Liver (tissue), 9 donors: ENCODE measurements around the gene DBI. TPM values are rescaled to one million over a fixed set of nuclear protein-coding genes. Genes with fewer than 3 reads are reported as not detected.

Experiments
- DNase-seq: peaks from one replicate; pipeline ENCODE4 v3.0.0-alpha.2; 2017; ENCODE audit warnings: low spot score
- H3K27ac ChIP-seq, 2 donors: one replicate each; pipeline ENCODE4 v1.7.0; 2013; ENCODE audit warnings: inconsistent platforms in 2 of 2, low read length in 2 of 2, control low read depth in 1 of 2, low read depth in 1 of 2, mild to moderate bottlenecking in 1 of 2
- H3K27me3 ChIP-seq, 4 donors: one replicate each; pipeline versions ENCODE4 v1.6.1 to v1.7.0; 2013; ENCODE audit warnings: low read length in 3 of 4, inconsistent platforms in 1 of 4, mild to moderate bottlenecking in 1 of 4, moderate library complexity in 1 of 4; ENCODE audit not compliant: control insufficient read depth in 4 of 4, insufficient read depth in 4 of 4
- H3K36me3 ChIP-seq, 4 donors: one replicate each; pipeline versions ENCODE4 v1.6.1 to v1.7.0; 2013; ENCODE audit warnings: low read length in 3 of 4, mild to moderate bottlenecking in 3 of 4, low read depth in 1 of 4, moderate library complexity in 1 of 4; ENCODE audit not compliant: control insufficient read depth in 4 of 4, insufficient read depth in 3 of 4
- H3K4me1 ChIP-seq, 4 donors: one replicate each; pipeline versions ENCODE4 v1.6.1 to v1.7.0; 2013; ENCODE audit warnings: low read length in 3 of 4, mild to moderate bottlenecking in 3 of 4, moderate library complexity in 1 of 4; ENCODE audit not compliant: control insufficient read depth in 4 of 4, insufficient read depth in 4 of 4
- H3K4me3 ChIP-seq, 3 donors: one replicate each; pipeline versions ENCODE4 v1.6.1 to v1.7.0; 2013; ENCODE audit warnings: low read length in 3 of 3, control low read depth in 1 of 3, low read depth in 1 of 3, mild to moderate bottlenecking in 1 of 3
- H3K9ac ChIP-seq, 2 donors: one replicate each; pipeline ENCODE4 v1.7.0; 2013; ENCODE audit warnings: low read length in 2 of 2, mild to moderate bottlenecking in 2 of 2, moderate library complexity in 2 of 2, control low read depth in 1 of 2, low read depth in 1 of 2
- H3K9me3 ChIP-seq, 4 donors: one replicate each; pipeline versions ENCODE4 v1.6.1 to v1.7.0; 2013; ENCODE audit warnings: low read length in 3 of 4; ENCODE audit not compliant: control insufficient read depth in 4 of 4
- EGR1 ChIP-seq, 2 donors: IDR thresholded peaks; 2 replicates each; pipeline ENCODE4 v1.6.1; 2016 to 2018; ENCODE audit warnings: antibody characterized with exemption in 2 of 2, low read depth in 2 of 2
- FOXA2 ChIP-seq: IDR thresholded peaks from 2 replicates; pipeline ENCODE4 v1.6.1; 2016; ENCODE audit warnings: antibody characterized with exemption
- GABPA ChIP-seq, 2 donors: IDR thresholded peaks in 1 of 2; conservative IDR thresholded peaks in 1 of 2; 2 replicates each; pipeline ENCODE4 v1.6.1; 2016; ENCODE audit warnings: antibody characterized with exemption in 2 of 2, mild to moderate bottlenecking in 1 of 2, moderate library complexity in 1 of 2
- HNF4A ChIP-seq, 2 donors: conservative IDR thresholded peaks; 2 replicates each; pipeline ENCODE4 v1.6.1; 2016; ENCODE audit warnings: antibody characterized with exemption in 2 of 2, mild to moderate bottlenecking in 2 of 2
- HNF4G ChIP-seq: IDR thresholded peaks from 2 replicates; pipeline ENCODE4 v1.6.1; 2016; ENCODE audit warnings: antibody characterized with exemption
- RAD21 ChIP-seq, 2 donors: IDR thresholded peaks; 2 replicates each; pipeline ENCODE4 v1.6.1; 2016; ENCODE audit warnings: antibody characterized with exemption in 2 of 2, mild to moderate bottlenecking in 2 of 2
- RXRA ChIP-seq, 2 donors: IDR thresholded peaks; 2 replicates each; pipeline ENCODE4 v1.6.1; 2017 to 2018; ENCODE audit warnings: antibody characterized with exemption in 2 of 2, mild to moderate bottlenecking in 1 of 2
- SP1 ChIP-seq: IDR thresholded peaks from 2 replicates; pipeline ENCODE4 v1.6.1; 2018; ENCODE audit warnings: antibody characterized with exemption, mild to moderate bottlenecking
- TAF1 ChIP-seq: conservative IDR thresholded peaks from 2 replicates; pipeline ENCODE4 v1.6.1; 2016; ENCODE audit warnings: antibody characterized with exemption, mild to moderate bottlenecking
- YY1 ChIP-seq: IDR thresholded peaks from 2 replicates; pipeline ENCODE4 v1.6.1; 2016; ENCODE audit warnings: antibody characterized with exemption, mild to moderate bottlenecking
- WGBS: extraction: QIAGEN DNeasy Blood & Tissue Kit; methylation state at CpG from one replicate; pipeline ENCODE4 v1.1.7; 2013; 5-methylcytosine and 5-hydroxymethylcytosine counted together
- polyA plus RNA-seq, 2 donors: library from polyadenylated mRNA; stranded (reverse) in 1 of 2; unstranded in 1 of 2; fragments of 200-250 nt in 1 of 2; fragments of >200 nt in 1 of 2; fragmentation: Nextera tagmentation in 1 of 2; extraction: Ambion mirVana in 1 of 2; gene quantifications; one replicate each; pipeline versions ENCODE4 v1.2.1 to v1.2.3, GENCODE V29; 2013 to 2015
- total RNA-seq, 2 donors: library from RNA; depleted of rRNA; stranded (reverse); fragments of >200 nt; gene quantifications; one replicate each; pipeline ENCODE4 v1.2.3, GENCODE V29; 2014
- TF ChIP-seq, protein P1 (sequence below): IDR thresholded peaks from 2 replicates; pipeline ENCODE4 v1.6.1; 2016; ENCODE audit warnings: antibody characterized with exemption
- TF ChIP-seq, protein P2 (sequence below): fragments of 150-350 bp; IDR thresholded peaks from 2 replicates; pipeline ENCODE4 v1.5.1; 2017; ENCODE audit warnings: improper control_type of control experiment, low read depth, low read length; ENCODE audit not compliant: missing input control
- TF ChIP-seq, protein P3 (sequence below): IDR thresholded peaks from 2 replicates; pipeline ENCODE4 v1.6.1; 2016; ENCODE audit warnings: antibody characterized with exemption
- TF ChIP-seq, protein P4 (sequence below): IDR thresholded peaks from 2 replicates; pipeline ENCODE4 v1.6.1; 2016; ENCODE audit warnings: antibody characterized with exemption, mild to moderate bottlenecking
- donor health status: healthy.
- donor health status: healthy.
- donor health status: healthy.
- donor health status: healthy.
- donor health status: healthy.

The DBI gene
- total and polyA plus RNA-seq, 4 donors: 134 to 900 (median 356) TPM

DNA sequence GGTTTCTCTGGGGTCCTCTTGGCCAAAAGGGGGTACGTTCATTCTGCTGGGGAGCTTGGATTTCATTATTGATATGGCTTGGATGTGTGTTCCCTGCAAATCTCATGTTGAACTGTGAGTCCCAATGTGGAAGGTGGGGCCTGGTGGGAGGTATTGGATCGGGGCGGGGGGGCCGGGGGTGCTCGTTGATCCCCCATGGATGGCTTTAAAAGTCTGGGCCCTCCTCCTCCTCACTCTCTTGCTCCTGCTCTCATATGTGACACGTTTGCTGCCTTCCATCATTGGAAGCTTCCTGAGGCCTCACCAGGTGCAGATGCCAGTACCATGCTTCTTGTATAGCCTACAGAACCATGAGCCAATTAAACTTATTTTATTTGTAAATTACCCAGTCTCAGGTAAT, 11.8 kb downstream of the DBI start:
- WGBS: 94% methylated on average over 6 of the region's 6 CpGs
- DNase-seq: no peak
- peaks cover 0 to 1% (median 1%) of the 10 kb centered on the region in 4 donors for H3K36me3 ChIP-seq
- H3K27me3 ChIP-seq: no peaks in the 10 kb centered on the region
- H3K9ac ChIP-seq: no peak overlapping the region
- H3K9me3 ChIP-seq: no peaks in the 10 kb centered on the region
- TF ChIP-seq, protein P1, sequence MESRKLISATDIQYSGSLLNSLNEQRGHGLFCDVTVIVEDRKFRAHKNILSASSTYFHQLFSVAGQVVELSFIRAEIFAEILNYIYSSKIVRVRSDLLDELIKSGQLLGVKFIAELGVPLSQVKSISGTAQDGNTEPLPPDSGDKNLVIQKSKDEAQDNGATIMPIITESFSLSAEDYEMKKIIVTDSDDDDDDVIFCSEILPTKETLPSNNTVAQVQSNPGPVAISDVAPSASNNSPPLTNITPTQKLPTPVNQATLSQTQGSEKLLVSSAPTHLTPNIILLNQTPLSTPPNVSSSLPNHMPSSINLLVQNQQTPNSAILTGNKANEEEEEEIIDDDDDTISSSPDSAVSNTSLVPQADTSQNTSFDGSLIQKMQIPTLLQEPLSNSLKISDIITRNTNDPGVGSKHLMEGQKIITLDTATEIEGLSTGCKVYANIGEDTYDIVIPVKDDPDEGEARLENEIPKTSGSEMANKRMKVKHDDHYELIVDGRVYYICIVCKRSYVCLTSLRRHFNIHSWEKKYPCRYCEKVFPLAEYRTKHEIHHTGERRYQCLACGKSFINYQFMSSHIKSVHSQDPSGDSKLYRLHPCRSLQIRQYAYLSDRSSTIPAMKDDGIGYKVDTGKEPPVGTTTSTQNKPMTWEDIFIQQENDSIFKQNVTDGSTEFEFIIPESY: no peak
- TF ChIP-seq FOXA2: no peak
- TF ChIP-seq EGR1 (IDR thresholded peaks at IDR 0.05; ENCODE audit: low read depth in 2 of 2): no peak
- no peak for TF ChIP-seq HNF4G
- no peak for TF ChIP-seq GABPA (IDR thresholded peaks at IDR 0.05 in 1 of 2, conservative IDR thresholded peaks at IDR 0.05 in 1 of 2)
- TF ChIP-seq, protein P2, sequence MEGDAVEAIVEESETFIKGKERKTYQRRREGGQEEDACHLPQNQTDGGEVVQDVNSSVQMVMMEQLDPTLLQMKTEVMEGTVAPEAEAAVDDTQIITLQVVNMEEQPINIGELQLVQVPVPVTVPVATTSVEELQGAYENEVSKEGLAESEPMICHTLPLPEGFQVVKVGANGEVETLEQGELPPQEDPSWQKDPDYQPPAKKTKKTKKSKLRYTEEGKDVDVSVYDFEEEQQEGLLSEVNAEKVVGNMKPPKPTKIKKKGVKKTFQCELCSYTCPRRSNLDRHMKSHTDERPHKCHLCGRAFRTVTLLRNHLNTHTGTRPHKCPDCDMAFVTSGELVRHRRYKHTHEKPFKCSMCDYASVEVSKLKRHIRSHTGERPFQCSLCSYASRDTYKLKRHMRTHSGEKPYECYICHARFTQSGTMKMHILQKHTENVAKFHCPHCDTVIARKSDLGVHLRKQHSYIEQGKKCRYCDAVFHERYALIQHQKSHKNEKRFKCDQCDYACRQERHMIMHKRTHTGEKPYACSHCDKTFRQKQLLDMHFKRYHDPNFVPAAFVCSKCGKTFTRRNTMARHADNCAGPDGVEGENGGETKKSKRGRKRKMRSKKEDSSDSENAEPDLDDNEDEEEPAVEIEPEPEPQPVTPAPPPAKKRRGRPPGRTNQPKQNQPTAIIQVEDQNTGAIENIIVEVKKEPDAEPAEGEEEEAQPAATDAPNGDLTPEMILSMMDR: no peak
- TF ChIP-seq RXRA (IDR thresholded peaks at IDR 0.05): no peak
- TF ChIP-seq SP1: no peak
- no peak for TF ChIP-seq TAF1
- no peak for TF ChIP-seq RAD21 (IDR thresholded peaks at IDR 0.05)
- H3K4me3 ChIP-seq: no peak overlapping the region
- H3K27ac ChIP-seq: no peak overlapping the region
- H3K4me1 ChIP-seq: no peaks in the 10 kb centered on the region

DNA sequence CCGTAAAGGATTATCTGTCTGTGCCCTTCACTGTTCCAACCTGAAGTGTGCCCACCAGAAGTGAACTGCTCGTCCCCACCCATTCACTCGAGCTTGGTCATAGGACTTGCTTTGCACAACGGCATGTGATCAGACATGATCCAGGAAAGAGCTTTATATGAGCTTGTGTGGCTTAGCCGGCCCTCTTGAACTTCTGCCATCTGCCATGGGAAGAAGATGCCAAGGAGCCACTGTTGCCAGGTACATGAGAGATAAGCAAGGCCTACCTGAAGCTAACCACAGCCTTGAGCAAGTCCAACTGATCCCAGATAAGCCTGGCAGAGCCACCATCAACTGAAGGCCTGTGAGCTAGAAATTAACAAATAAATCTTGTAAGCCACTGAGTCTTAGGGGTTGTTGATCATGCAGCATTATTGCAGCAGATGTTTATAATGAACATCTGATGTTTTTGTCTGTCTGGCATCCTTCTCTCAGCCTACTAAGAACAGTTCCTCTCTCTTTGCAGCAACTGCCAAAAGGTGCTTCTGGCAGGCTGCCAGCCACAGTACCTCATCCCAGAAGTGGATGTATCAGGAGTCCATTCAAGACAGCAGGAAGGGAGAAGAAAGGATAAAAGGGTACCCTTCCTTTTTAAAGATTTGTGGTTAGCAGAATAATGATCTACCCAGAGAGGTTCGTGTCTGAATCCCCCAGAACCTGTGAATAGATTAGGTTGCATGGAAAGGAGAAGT, 16.8 kb downstream of the DBI start:
- Histone ChIP-seq H3K4me3 (no peak overlapping the region), H3K36me3 (no peaks in the 10 kb centered on the region), H3K9me3 (no peaks in the 10 kb centered on the region), H3K4me1 (peaks cover 0 to 8% (median 4%) of the 10 kb centered on the region in 4 donors), H3K27me3 (no peaks in the 10 kb centered on the region), H3K9ac (no peak overlapping the region), H3K27ac (no peak overlapping the region)
- TF ChIP-seq RXRA (IDR thresholded peaks at IDR 0.05) (no peak), RAD21 (IDR thresholded peaks at IDR 0.05) (no peak), YY1 (no peak), HNF4A (conservative IDR thresholded peaks at IDR 0.05) (no peak), HNF4G (no peak)
- TF ChIP-seq, protein P3, sequence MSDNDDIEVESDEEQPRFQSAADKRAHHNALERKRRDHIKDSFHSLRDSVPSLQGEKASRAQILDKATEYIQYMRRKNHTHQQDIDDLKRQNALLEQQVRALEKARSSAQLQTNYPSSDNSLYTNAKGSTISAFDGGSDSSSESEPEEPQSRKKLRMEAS: no peak
- TF ChIP-seq, protein P1: no peak
- TF ChIP-seq, protein P4, sequence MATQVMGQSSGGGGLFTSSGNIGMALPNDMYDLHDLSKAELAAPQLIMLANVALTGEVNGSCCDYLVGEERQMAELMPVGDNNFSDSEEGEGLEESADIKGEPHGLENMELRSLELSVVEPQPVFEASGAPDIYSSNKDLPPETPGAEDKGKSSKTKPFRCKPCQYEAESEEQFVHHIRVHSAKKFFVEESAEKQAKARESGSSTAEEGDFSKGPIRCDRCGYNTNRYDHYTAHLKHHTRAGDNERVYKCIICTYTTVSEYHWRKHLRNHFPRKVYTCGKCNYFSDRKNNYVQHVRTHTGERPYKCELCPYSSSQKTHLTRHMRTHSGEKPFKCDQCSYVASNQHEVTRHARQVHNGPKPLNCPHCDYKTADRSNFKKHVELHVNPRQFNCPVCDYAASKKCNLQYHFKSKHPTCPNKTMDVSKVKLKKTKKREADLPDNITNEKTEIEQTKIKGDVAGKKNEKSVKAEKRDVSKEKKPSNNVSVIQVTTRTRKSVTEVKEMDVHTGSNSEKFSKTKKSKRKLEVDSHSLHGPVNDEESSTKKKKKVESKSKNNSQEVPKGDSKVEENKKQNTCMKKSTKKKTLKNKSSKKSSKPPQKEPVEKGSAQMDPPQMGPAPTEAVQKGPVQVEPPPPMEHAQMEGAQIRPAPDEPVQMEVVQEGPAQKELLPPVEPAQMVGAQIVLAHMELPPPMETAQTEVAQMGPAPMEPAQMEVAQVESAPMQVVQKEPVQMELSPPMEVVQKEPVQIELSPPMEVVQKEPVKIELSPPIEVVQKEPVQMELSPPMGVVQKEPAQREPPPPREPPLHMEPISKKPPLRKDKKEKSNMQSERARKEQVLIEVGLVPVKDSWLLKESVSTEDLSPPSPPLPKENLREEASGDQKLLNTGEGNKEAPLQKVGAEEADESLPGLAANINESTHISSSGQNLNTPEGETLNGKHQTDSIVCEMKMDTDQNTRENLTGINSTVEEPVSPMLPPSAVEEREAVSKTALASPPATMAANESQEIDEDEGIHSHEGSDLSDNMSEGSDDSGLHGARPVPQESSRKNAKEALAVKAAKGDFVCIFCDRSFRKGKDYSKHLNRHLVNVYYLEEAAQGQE: no peak
- WGBS: 90% methylated on average over 6 of the region's 6 CpGs
- no peak for DNase-seq
